Central memory CD8-positive, alpha-beta T cell (primary cell): ENCODE results near the gene PRTN3.

Experiments used
- ATAC-seq: fragments of 150-1000 bp; cut with Tn5 transposase; replicated peaks from 2 replicates; pipeline ENCODE4 v1.10.0; 2022; ENCODE audit warnings: mild to moderate bottlenecking, moderate FRiP score, moderate number of reproducible peaks; ENCODE audit not compliant: poor library complexity, severe bottlenecking; ENCODE audit errors: extremely low read depth
- DNase-seq, 2 donors: peaks; one replicate each; pipeline ENCODE4 v3.0.0; 2021; ENCODE audit warnings: low spot score in 2 of 2
- H3K27ac Mint-ChIP-seq: one replicate; pipeline ENCODE4 v1.8.0; 2022; ENCODE audit warnings: low read depth, mild to moderate bottlenecking, moderate library complexity, mixed read lengths
- H3K27me3 Mint-ChIP-seq: one replicate; pipeline ENCODE4 v1.8.0; 2022; ENCODE audit warnings: mixed read lengths
- H3K36me3 Mint-ChIP-seq: one replicate; pipeline ENCODE4 v1.8.0; 2022; ENCODE audit warnings: mild to moderate bottlenecking, moderate library complexity, mixed read lengths; ENCODE audit not compliant: insufficient read depth
- H3K4me1 Mint-ChIP-seq: one replicate; pipeline ENCODE4 v1.8.0; 2022; ENCODE audit warnings: mixed read lengths
- H3K4me3 Mint-ChIP-seq: one replicate; pipeline ENCODE4 v1.8.0; 2022; ENCODE audit warnings: mild to moderate bottlenecking, moderate library complexity, mixed read lengths
- H3K9me3 Mint-ChIP-seq: one replicate; pipeline ENCODE4 v1.8.0; 2022; ENCODE audit warnings: mixed read lengths

The PRTN3 gene

GRCh38 chr19:799076-799881 lies 41.5 kb upstream of the PRTN3 start:
- no peak for DNase-seq
- no peak for ATAC-seq
- H3K4me1 Mint-ChIP-seq, result peaks cover 57% of the 10 kb centered on the region
- H3K27ac Mint-ChIP-seq, result peak overlapping the region; percentile 90
- H3K27me3 Mint-ChIP-seq, result no peaks in the 10 kb centered on the region
- H3K36me3 Mint-ChIP-seq, result peaks cover 49% of the 10 kb centered on the region
- H3K9me3 Mint-ChIP-seq, result no peaks in the 10 kb centered on the region
- peak overlapping the region; percentile 94 for H3K4me3 Mint-ChIP-seq

- H3K27me3 Mint-ChIP-seq, result no peaks in the 10 kb centered on the region
- no peaks in the 10 kb centered on the region for H3K9me3 Mint-ChIP-seq
These were observed 40.3 kb upstream of the PRTN3 start for GRCh38 chr19:800360-801029.

GRCh38 chr19:801030-801860 lies 39.6 kb upstream of the PRTN3 start:
- Mint-ChIP-seq H3K27me3 (no peaks in the 10 kb centered on the region), H3K4me3 (peak overlapping the region; percentile 94), H3K9me3 (no peaks in the 10 kb centered on the region), H3K4me1 (peaks cover 57% of the 10 kb centered on the region), H3K36me3 (peaks cover 57% of the 10 kb centered on the region), H3K27ac (peak overlapping the region; percentile 90)
- DNase-seq (no peak), ATAC-seq (no peak)

More at GRCh38 chr19:800360-801029, 40.3 kb upstream of the PRTN3 start:
- ATAC-seq (no peak), DNase-seq (no peak)
- Mint-ChIP-seq H3K4me1 (peaks cover 57% of the 10 kb centered on the region), H3K36me3 (peaks cover 55% of the 10 kb centered on the region), H3K4me3 (peak overlapping the region; percentile 94), H3K27ac (peak overlapping the region; percentile 90)

GRCh38 chr19:801861-802497 lies 38.8 kb upstream of the PRTN3 start:
- Mint-ChIP-seq H3K9me3 (no peaks in the 10 kb centered on the region), H3K36me3 (peaks cover 61% of the 10 kb centered on the region), H3K27ac (peak overlapping the region; percentile 90), H3K27me3 (no peaks in the 10 kb centered on the region), H3K4me3 (peak overlapping the region; percentile 94), H3K4me1 (peaks cover 52% of the 10 kb centered on the region)
- ATAC-seq (no peak), DNase-seq (no peak)

- Mint-ChIP-seq H3K4me3 (peak overlapping the region; percentile 94), H3K27me3 (no peaks in the 10 kb centered on the region), H3K27ac (peak overlapping the region; percentile 90), H3K4me1 (peaks cover 57% of the 10 kb centered on the region), H3K36me3 (peaks cover 65% of the 10 kb centered on the region), H3K9me3 (no peaks in the 10 kb centered on the region)
- ATAC-seq, result no peak
- no peak for DNase-seq
These were observed 38.2 kb upstream of the PRTN3 start for GRCh38 chr19:802498-803098.

GRCh38 chr19:803099-803561 lies 37.7 kb upstream of the PRTN3 start:
- Mint-ChIP-seq H3K36me3 (peaks cover 69% of the 10 kb centered on the region), H3K4me3 (peak overlapping the region; percentile 94), H3K4me1 (peaks cover 61% of the 10 kb centered on the region), H3K27ac (peak overlapping the region; percentile 90), H3K27me3 (no peaks in the 10 kb centered on the region), H3K9me3 (no peaks in the 10 kb centered on the region)
- ATAC-seq, result no peak
- no peak for DNase-seq

- no peak for ATAC-seq
- no peaks in the 10 kb centered on the region for H3K27me3 Mint-ChIP-seq
- H3K9me3 Mint-ChIP-seq, result no peaks in the 10 kb centered on the region
- H3K36me3 Mint-ChIP-seq, result peaks cover 68% of the 10 kb centered on the region
- peak overlapping the region; percentile 94 for H3K4me3 Mint-ChIP-seq
- H3K27ac Mint-ChIP-seq, result peak overlapping the region; percentile 90
- H3K4me1 Mint-ChIP-seq, result peaks cover 60% of the 10 kb centered on the region
- no peak for DNase-seq
These were observed 36.9 kb upstream of the PRTN3 start for GRCh38 chr19:803686-804418.

GRCh38 chr19:804419-805165 lies 36.2 kb upstream of the PRTN3 start:
- DNase-seq, result no peak
- Mint-ChIP-seq H3K4me1 (peaks cover 52% of the 10 kb centered on the region), H3K9me3 (no peaks in the 10 kb centered on the region), H3K4me3 (no peak overlapping the region), H3K27me3 (no peaks in the 10 kb centered on the region), H3K36me3 (peaks cover 67% of the 10 kb centered on the region), H3K27ac (no peak overlapping the region)
- no peak for ATAC-seq

GRCh38 chr19:805166-805551 lies 35.6 kb upstream of the PRTN3 start:
- no peaks in the 10 kb centered on the region for H3K27me3 Mint-ChIP-seq
- H3K4me3 Mint-ChIP-seq, result no peak overlapping the region
- peaks cover 71% of the 10 kb centered on the region for H3K36me3 Mint-ChIP-seq
- no peak overlapping the region for H3K27ac Mint-ChIP-seq
- ATAC-seq, result no peak
- H3K9me3 Mint-ChIP-seq, result no peaks in the 10 kb centered on the region
- DNase-seq, result no peak
- peaks cover 46% of the 10 kb centered on the region for H3K4me1 Mint-ChIP-seq

GRCh38 chr19:805600-806550 lies 34.9 kb upstream of the PRTN3 start:
- peaks cover 39% of the 10 kb centered on the region for H3K4me1 Mint-ChIP-seq
- H3K27ac Mint-ChIP-seq, result no peak overlapping the region
- H3K36me3 Mint-ChIP-seq, result peaks cover 77% of the 10 kb centered on the region
- no peak for ATAC-seq
- no peak for DNase-seq
- H3K9me3 Mint-ChIP-seq, result no peaks in the 10 kb centered on the region
- H3K27me3 Mint-ChIP-seq, result no peaks in the 10 kb centered on the region
- no peak overlapping the region for H3K4me3 Mint-ChIP-seq
